Loucy (cell line): ENCODE results near the gene SLC44A1.

Experiments used
- H2AFZ ChIP-seq: fragments of 200-600 bp; sonication (generic); 2 replicates; pipeline ENCODE4 v1.6.0; 2016; ENCODE audit warnings: antibody characterized with exemption, mild to moderate bottlenecking, low read length, moderate library complexity
- H3F3A ChIP-seq: fragments of 200-600 bp; 2 replicates; pipeline ENCODE4 v1.6.0; 2016; ENCODE audit warnings: antibody characterized with exemption, low read depth, mild to moderate bottlenecking
- H3K27me3 ChIP-seq: fragments of 200-600 bp; sonication (generic); 2 replicates; pipeline ENCODE4 v1.6.1; 2014; ENCODE audit warnings: low read length, mild to moderate bottlenecking; ENCODE audit not compliant: insufficient read depth, poor library complexity, severe bottlenecking
- H3K36me3 ChIP-seq: fragments of 200-600 bp; sonication (generic); 2 replicates; pipeline ENCODE4 v1.6.1; 2016; ENCODE audit warnings: low read length; ENCODE audit not compliant: insufficient read depth
- H3K4me1 ChIP-seq: fragments of 200-600 bp; sonication (generic); 2 replicates; pipeline ENCODE4 v1.5.1; 2014; ENCODE audit warnings: low read length, mild to moderate bottlenecking; ENCODE audit not compliant: insufficient read depth, poor library complexity, severe bottlenecking
- H3K4me2 ChIP-seq: fragments of 200-600 bp; sonication (generic); 2 replicates; pipeline ENCODE4 v1.6.0; 2014; ENCODE audit warnings: antibody characterized with exemption, low read length, low read depth, mild to moderate bottlenecking; ENCODE audit not compliant: poor library complexity, severe bottlenecking
- H3K4me3 ChIP-seq: fragments of 200-600 bp; sonication (generic); 2 replicates; pipeline ENCODE4 v1.5.1; 2014; ENCODE audit warnings: low read length, mild to moderate bottlenecking, mixed read lengths; ENCODE audit not compliant: poor library complexity, severe bottlenecking
- H3K79me2 ChIP-seq: fragments of 200-600 bp; sonication (generic); 2 replicates; pipeline ENCODE4 v1.6.1; 2014; ENCODE audit warnings: low read length; ENCODE audit not compliant: insufficient read depth
- H3K9ac ChIP-seq: fragments of 200-600 bp; sonication (generic); 2 replicates; pipeline ENCODE4 v1.6.0; 2014; ENCODE audit warnings: mild to moderate bottlenecking, low read depth, low read length, moderate library complexity; ENCODE audit not compliant: poor library complexity, severe bottlenecking
- H3K9me2 ChIP-seq: fragments of 200-600 bp; sonication (generic); replicated peaks from 2 replicates; pipeline ENCODE4 v1.6.1; 2016; ENCODE audit warnings: low read depth, low read length, mixed read lengths
- H3K9me3 ChIP-seq: fragments of 200-600 bp; sonication (generic); 2 replicates; pipeline ENCODE4 v1.6.1; 2014; ENCODE audit warnings: mild to moderate bottlenecking, antibody characterized with exemption, low read length, low read depth; ENCODE audit not compliant: insufficient read depth
- H4K20me1 ChIP-seq: fragments of 200-600 bp; sonication (generic); 2 replicates; pipeline ENCODE4 v1.6.0; 2014; ENCODE audit warnings: antibody characterized with exemption, low read length, mild to moderate bottlenecking; ENCODE audit not compliant: insufficient read depth, poor library complexity, severe bottlenecking
- CTCF ChIP-seq: fragments of 200-600 bp; sonication (generic); conservative IDR thresholded peaks from 2 replicates; pipeline ENCODE4 v1.5.1; 2014; ENCODE audit warnings: mild to moderate bottlenecking, antibody characterized with exemption, low read length
- EZH2phosphoT487 ChIP-seq: fragments of 200-600 bp; IDR thresholded peaks from 2 replicates; pipeline ENCODE4 v1.6.1; 2018; ENCODE audit warnings: antibody characterized with exemption, mild to moderate bottlenecking, moderate library complexity, borderline replicate concordance

The SLC44A1 gene

GRCh38 chr9:105282870-105283621 lies 38.6 kb downstream of the SLC44A1 start:
- Histone ChIP-seq H3F3A (no peaks in the 10 kb centered on the region), H4K20me1 (peaks cover 40% of the 10 kb centered on the region), H3K27me3 (no peaks in the 10 kb centered on the region), H3K9me2 (no peaks in the 10 kb centered on the region), H3K4me3 (no peak overlapping the region), H3K79me2 (peaks cover 96% of the 10 kb centered on the region), H3K9me3 (no peaks in the 10 kb centered on the region), H3K4me1 (peaks cover 31% of the 10 kb centered on the region), H3K36me3 (no peaks in the 10 kb centered on the region; the same call in 1 of the 2 replicates), H2AFZ (no peak overlapping the region), H3K4me2 (no peak overlapping the region), H3K9ac (no peak overlapping the region)
- TF ChIP-seq EZH2phosphoT487 (no peak), CTCF (no peak)

GRCh38 chr9:105283795-105284194 lies 39.3 kb downstream of the SLC44A1 start:
- H3K4me1 ChIP-seq: peaks cover 31% of the 10 kb centered on the region
- H3K9me2 ChIP-seq: no peaks in the 10 kb centered on the region
- no peak overlapping the region for H3K4me2 ChIP-seq
- H3K27me3 ChIP-seq: no peaks in the 10 kb centered on the region
- no peak overlapping the region for H2AFZ ChIP-seq
- H3K36me3 ChIP-seq: no peaks in the 10 kb centered on the region; the same call in 1 of the 2 replicates
- H3K4me3 ChIP-seq: no peak overlapping the region
- H3K79me2 ChIP-seq: peaks cover 98% of the 10 kb centered on the region
- H3K9ac ChIP-seq: no peak overlapping the region
- TF ChIP-seq EZH2phosphoT487 (no peak), CTCF (no peak)
- H4K20me1 ChIP-seq: peaks cover 40% of the 10 kb centered on the region
- H3K9me3 ChIP-seq: no peaks in the 10 kb centered on the region
- no peaks in the 10 kb centered on the region for H3F3A ChIP-seq

- Histone ChIP-seq H3K9ac (no peak overlapping the region), H3K4me2 (no peak overlapping the region), H3K9me2 (no peaks in the 10 kb centered on the region), H3K27me3 (no peaks in the 10 kb centered on the region), H4K20me1 (peaks cover 40% of the 10 kb centered on the region), H3K4me1 (peaks cover 31% of the 10 kb centered on the region), H3F3A (no peaks in the 10 kb centered on the region), H3K9me3 (no peaks in the 10 kb centered on the region), H3K4me3 (no peak overlapping the region), H2AFZ (no peak overlapping the region), H3K36me3 (no peaks in the 10 kb centered on the region; the same call in 1 of the 2 replicates), H3K79me2 (peaks cover 98% of the 10 kb centered on the region)
- TF ChIP-seq CTCF (no peak), EZH2phosphoT487 (no peak)
These were observed 40.0 kb downstream of the SLC44A1 start for GRCh38 chr9:105284463-105284862.
